Measurements from ENCODE around the gene LRRC49.

DNA sequence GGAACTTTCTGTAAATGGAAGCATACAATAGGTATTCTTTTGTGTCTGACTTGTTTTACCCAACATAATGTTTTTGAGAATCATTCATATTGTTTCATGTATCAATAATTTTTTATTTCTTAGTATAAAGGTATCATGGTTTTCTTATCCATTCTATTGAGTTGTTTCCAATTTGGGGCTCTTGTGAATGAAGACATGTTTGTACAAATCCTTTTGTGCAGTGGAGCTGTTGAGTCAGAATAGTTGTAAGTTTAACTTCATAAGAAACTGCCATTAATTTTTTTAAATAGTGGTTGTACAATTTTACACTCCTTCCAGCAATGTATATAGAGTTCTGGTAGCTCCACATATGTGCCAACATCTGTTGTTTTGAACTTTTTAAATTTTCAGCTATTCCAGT, 163.5 kb downstream of the LRRC49 start:
- TF ChIP-seq, protein P1, sequence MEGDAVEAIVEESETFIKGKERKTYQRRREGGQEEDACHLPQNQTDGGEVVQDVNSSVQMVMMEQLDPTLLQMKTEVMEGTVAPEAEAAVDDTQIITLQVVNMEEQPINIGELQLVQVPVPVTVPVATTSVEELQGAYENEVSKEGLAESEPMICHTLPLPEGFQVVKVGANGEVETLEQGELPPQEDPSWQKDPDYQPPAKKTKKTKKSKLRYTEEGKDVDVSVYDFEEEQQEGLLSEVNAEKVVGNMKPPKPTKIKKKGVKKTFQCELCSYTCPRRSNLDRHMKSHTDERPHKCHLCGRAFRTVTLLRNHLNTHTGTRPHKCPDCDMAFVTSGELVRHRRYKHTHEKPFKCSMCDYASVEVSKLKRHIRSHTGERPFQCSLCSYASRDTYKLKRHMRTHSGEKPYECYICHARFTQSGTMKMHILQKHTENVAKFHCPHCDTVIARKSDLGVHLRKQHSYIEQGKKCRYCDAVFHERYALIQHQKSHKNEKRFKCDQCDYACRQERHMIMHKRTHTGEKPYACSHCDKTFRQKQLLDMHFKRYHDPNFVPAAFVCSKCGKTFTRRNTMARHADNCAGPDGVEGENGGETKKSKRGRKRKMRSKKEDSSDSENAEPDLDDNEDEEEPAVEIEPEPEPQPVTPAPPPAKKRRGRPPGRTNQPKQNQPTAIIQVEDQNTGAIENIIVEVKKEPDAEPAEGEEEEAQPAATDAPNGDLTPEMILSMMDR (IDR thresholded peaks at IDR 0.05): no peak
- no peak for TF ChIP-seq POLR2A (IDR thresholded peaks at IDR 0.05)

Data from adrenal gland (tissue), 5 donors.